Gastroesophageal sphincter (tissue), 3 donors: ENCODE measurements around the gene PPP1R37.

Experiments used
- EP300 ChIP-seq: sonication (generic); formaldehyde crosslinking; IDR thresholded peaks from one replicate; pipeline ENCODE4 v1.6.1; 2017; ENCODE audit warnings: antibody characterized with exemption, mild to moderate bottlenecking
- POLR2A ChIP-seq, 2 donors: fragments of 450-650 bp; IDR thresholded peaks; one replicate each; pipeline ENCODE4 v1.6.1; 2017; ENCODE audit warnings: antibody characterized with exemption in 2 of 2, mild to moderate bottlenecking in 2 of 2, moderate library complexity in 1 of 2
- POLR2AphosphoS5 ChIP-seq: sonication (generic); formaldehyde crosslinking; IDR thresholded peaks from one replicate; pipeline ENCODE4 v1.6.1; 2017; ENCODE audit warnings: antibody characterized with exemption
- TF ChIP-seq, protein P1 (sequence below), 4 experiments: fragments of 200-600 bp in 2 of 4; fragments of 450-650 bp in 2 of 4; sonication (generic) in 1 of 4; IDR thresholded peaks; one replicate each; pipeline ENCODE4 v1.5.1; 2017 to 2019; ENCODE audit warnings: antibody characterized with exemption in 4 of 4, mild to moderate bottlenecking in 2 of 4, moderate library complexity in 2 of 4

DNA sequence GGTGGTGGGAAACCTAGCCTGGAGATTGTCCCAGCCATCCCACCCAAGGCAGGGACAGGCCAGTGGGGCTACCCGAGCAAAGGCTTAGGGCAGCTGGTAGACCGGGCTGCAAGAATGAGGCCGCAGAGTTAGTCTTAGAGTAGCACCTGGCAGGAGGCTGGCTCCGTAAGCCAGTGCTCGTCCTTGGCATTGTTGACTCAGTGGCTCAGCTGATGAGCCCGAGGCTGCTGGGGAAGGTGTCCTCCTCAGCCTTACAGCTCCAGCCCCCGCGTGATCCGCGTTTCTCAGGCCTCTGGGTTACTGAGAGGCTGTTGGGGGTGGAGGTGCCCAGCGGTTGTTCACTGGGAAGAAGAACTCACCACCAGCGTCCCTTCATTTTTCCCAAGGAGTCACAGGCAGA is 24.7 kb downstream of the PPP1R37 start:
- TF ChIP-seq, protein P1, sequence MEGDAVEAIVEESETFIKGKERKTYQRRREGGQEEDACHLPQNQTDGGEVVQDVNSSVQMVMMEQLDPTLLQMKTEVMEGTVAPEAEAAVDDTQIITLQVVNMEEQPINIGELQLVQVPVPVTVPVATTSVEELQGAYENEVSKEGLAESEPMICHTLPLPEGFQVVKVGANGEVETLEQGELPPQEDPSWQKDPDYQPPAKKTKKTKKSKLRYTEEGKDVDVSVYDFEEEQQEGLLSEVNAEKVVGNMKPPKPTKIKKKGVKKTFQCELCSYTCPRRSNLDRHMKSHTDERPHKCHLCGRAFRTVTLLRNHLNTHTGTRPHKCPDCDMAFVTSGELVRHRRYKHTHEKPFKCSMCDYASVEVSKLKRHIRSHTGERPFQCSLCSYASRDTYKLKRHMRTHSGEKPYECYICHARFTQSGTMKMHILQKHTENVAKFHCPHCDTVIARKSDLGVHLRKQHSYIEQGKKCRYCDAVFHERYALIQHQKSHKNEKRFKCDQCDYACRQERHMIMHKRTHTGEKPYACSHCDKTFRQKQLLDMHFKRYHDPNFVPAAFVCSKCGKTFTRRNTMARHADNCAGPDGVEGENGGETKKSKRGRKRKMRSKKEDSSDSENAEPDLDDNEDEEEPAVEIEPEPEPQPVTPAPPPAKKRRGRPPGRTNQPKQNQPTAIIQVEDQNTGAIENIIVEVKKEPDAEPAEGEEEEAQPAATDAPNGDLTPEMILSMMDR (IDR thresholded peaks at IDR 0.05), result no peak
- TF ChIP-seq EP300, result no peak
- TF ChIP-seq POLR2A (IDR thresholded peaks at IDR 0.05), result no peak
- no peak for TF ChIP-seq POLR2AphosphoS5
